Measurements from ENCODE around the gene CHSY1.
A peak's percentile ranks its signal among the peaks of the same experiment; 100 is the strongest.

DNA sequence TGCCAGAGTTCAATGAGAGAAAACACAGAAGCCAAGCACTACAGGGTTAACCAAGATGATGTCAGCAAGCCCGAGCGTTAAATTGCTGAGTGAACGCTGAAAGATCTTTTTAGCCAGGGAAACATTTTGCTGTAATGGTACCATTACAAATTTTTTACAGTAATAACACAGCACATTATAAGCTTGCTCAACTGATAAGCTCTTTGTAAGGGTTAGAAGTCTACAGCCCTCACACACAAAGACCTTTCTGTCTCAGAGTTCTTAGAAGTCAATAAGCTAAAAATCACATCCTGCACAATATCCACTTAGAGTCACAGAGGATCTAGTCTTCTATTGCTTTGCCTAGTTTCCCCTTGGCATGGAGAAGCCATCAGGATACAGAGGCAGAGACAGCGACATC is 29.9 kb downstream of the CHSY1 start:
- no peak for TF ChIP-seq POLR2A (IDR thresholded peaks at IDR 0.05; ENCODE audit: low read depth, low read length)
- TF ChIP-seq, protein P1, sequence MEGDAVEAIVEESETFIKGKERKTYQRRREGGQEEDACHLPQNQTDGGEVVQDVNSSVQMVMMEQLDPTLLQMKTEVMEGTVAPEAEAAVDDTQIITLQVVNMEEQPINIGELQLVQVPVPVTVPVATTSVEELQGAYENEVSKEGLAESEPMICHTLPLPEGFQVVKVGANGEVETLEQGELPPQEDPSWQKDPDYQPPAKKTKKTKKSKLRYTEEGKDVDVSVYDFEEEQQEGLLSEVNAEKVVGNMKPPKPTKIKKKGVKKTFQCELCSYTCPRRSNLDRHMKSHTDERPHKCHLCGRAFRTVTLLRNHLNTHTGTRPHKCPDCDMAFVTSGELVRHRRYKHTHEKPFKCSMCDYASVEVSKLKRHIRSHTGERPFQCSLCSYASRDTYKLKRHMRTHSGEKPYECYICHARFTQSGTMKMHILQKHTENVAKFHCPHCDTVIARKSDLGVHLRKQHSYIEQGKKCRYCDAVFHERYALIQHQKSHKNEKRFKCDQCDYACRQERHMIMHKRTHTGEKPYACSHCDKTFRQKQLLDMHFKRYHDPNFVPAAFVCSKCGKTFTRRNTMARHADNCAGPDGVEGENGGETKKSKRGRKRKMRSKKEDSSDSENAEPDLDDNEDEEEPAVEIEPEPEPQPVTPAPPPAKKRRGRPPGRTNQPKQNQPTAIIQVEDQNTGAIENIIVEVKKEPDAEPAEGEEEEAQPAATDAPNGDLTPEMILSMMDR (conservative IDR thresholded peaks at IDR 0.05; ENCODE audit: low read depth, low read length) = no peak
- TF ChIP-seq RFX5 (IDR thresholded peaks at IDR 0.05; ENCODE audit: low read depth, low read length) = no peak
- no peak for TF ChIP-seq BHLHE40 (IDR thresholded peaks at IDR 0.05; ENCODE audit: low read depth, low read length)
- TF ChIP-seq MAFK (IDR thresholded peaks at IDR 0.05; ENCODE audit: low read depth, low read length) = peak; percentile 9; the same call in 1 of the 2 replicates
- TF ChIP-seq, protein P2, sequence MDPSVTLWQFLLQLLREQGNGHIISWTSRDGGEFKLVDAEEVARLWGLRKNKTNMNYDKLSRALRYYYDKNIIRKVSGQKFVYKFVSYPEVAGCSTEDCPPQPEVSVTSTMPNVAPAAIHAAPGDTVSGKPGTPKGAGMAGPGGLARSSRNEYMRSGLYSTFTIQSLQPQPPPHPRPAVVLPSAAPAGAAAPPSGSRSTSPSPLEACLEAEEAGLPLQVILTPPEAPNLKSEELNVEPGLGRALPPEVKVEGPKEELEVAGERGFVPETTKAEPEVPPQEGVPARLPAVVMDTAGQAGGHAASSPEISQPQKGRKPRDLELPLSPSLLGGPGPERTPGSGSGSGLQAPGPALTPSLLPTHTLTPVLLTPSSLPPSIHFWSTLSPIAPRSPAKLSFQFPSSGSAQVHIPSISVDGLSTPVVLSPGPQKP (IDR thresholded peaks at IDR 0.05; ENCODE audit: borderline replicate concordance, low read depth, low read length) = no peak
- no peak for TF ChIP-seq SMC3 (IDR thresholded peaks at IDR 0.05; ENCODE audit: low read depth, low read length)
- no peak for TF ChIP-seq FOS (IDR thresholded peaks at IDR 0.05; ENCODE audit: low read depth, low read length)
- no peak for TF ChIP-seq RAD21 (IDR thresholded peaks at IDR 0.05; ENCODE audit: low read length)
